Activated naive CD4-positive, alpha-beta T cell treated with anti-CD3 and anti-CD28 coated beads, Interleukin-2, amount 50 U/mL, for 72 hours (primary cell): Measurements from ENCODE around the gene FBXO17. TPM values are rescaled to one million over a fixed set of nuclear protein-coding genes. Genes with fewer than 3 reads are reported as not detected.
"Not testable (repeated sequence)": the region's sequence is repeated elsewhere in the genome, so short reads cannot be mapped to it uniquely, and the experiment has no call there.

Experiments
- ATAC-seq, 2 donors: fragments of 150-1000 bp; cut with Tn5 transposase; 2 replicates each; pipeline ENCODE4 v1.10.0; 2021; ENCODE audit warnings: mild to moderate bottlenecking in 2 of 2, moderate library complexity in 2 of 2
- DNase-seq, 2 donors: peaks; one replicate each; pipeline ENCODE4 v3.0.0; 2021 to 2022; ENCODE audit warnings: low spot score in 2 of 2
- H3K27ac Mint-ChIP-seq, 2 donors: one replicate each; pipeline ENCODE4 v1.8.0; 2022; ENCODE audit warnings: mild to moderate bottlenecking in 2 of 2, mixed read lengths in 2 of 2
- H3K36me3 Mint-ChIP-seq, 2 donors: one replicate each; pipeline ENCODE4 v1.8.0; 2022; ENCODE audit warnings: mixed read lengths in 2 of 2
- H3K9me3 Mint-ChIP-seq, 2 donors: one replicate each; pipeline ENCODE4 v1.8.0; 2022; ENCODE audit warnings: mixed read lengths in 2 of 2
- total RNA-seq, 2 donors: library from RNA; stranded (reverse); gene quantifications; one replicate each; pipeline ENCODE4 v1.2.3, GENCODE V29; 2022

FBXO17 gene, protein sequence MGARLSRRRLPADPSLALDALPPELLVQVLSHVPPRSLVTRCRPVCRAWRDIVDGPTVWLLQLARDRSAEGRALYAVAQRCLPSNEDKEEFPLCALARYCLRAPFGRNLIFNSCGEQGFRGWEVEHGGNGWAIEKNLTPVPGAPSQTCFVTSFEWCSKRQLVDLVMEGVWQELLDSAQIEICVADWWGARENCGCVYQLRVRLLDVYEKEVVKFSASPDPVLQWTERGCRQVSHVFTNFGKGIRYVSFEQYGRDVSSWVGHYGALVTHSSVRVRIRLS
- under 1 TPM in 1 of 2 donors, not detected in 1; 0.10 TPM for total RNA-seq

DNA sequence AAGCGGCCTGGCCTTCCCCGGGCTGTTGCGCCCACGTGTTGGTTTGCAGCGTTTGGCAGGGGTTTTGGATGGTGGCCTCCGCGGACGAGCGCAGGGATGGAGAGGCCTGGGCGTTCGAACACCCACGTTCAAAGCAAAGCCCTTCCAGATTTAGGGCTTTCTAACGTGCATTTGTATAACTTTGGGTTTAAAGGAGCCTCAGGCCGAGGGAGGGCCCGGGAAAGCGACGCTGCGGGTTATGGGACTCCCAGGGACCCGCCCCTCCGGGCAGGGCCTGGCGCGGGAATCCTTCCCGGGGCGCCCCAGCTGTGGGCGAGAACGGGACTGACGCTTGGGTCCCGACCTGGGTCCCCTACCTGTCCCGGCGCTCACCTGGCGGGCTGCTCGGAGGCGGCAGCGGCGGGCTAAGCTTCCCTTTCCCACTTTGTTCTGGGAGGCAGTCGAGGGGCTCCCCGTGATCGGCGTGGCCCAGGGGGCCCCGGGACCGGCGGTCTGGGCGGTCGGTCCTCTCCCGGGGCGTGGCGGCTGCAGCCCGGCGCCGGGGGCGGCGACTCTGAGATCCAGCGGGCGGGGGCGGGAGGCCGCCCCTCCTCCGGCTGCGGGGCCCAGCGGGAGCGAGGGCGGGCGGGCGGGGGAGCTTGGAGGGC is at the start of gene FBXO17:
Gene FBXO17 (minus strand): TSS at position 529 of the 647 bp plus-strand sequence. CDS start 25,423 bp downstream, outside the sequence.
- Mint-ChIP-seq H3K27ac (no peak within 1 kb of the TSS), H3K36me3 (peaks cover 6 to 12% of the 10 kb centered on the region in 2 donors), H3K9me3 (no peaks in the 10 kb centered on the region)
- no peak for DNase-seq
- no peak for ATAC-seq

DNA sequence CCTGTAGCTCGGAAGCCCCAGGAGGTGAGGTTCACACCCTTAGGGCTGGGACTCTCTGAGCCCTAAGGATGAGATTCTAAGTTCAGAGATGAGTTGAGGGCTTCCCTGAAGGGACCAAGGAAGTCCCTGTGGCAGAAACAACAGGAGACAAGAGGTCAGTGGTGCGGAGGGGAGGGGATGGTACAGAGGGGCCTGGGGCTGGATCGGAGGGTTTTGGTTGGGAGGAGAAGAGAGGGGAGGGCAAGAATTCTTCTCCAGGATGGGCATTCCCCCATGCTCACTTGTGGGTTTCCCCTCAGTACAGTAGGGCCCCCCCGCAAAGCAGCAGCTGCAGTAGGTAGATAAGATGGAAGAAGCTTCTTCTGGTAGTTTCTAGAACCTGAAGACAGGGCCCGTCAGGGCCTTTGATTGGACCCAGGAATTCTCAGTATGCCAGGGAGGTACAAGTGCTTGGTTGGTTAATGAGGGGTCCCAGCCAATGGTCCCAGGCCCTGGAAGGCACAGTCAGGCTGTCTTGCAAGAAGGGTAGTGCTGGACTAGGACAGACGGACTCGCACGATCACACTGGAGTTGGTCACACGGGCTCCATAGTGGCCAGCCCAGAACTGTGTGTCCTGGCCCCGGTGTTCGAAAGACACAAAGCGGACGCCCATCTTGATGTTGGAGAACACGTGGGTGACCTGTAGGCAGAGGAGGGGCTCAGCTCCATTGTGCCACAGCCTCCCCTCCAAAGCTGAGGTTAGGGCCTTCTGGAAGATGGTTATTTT is 49.5 kb upstream of the FBXO17 start:
- H3K9me3 Mint-ChIP-seq: no peaks in the 10 kb centered on the region
- peaks cover 0 to 4% of the 10 kb centered on the region in 2 donors for H3K36me3 Mint-ChIP-seq

DNA sequence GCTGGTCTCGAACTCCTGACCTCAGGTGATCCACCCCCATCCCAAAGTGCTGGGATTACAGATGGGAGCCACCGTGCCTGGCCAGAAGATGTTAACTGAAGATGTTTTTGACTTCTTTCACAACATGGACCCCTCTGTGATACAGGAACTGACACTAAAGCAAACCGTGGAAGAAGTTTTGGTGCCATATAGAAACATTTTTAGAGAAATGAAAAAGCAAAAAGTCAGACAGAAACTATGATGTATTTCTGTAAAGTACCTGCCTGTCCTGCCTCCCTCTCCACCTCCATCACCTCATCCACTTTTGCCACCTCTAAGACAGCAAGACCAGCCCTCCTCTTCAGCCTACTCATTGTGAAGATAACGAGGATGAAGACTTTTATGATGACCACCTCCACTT is 45.5 kb upstream of the FBXO17 start:
- Mint-ChIP-seq H3K36me3 (no peaks in the 10 kb centered on the region), H3K9me3 (no peaks in the 10 kb centered on the region), H3K27ac (no peak overlapping the region)
- ATAC-seq (peak in 1 of 2 donors; percentile 38), DNase-seq (no peak)

More for the DNA sequence above, 49.5 kb upstream of the FBXO17 start:
- ATAC-seq (no peak), DNase-seq (no peak)
- H3K27ac Mint-ChIP-seq: no peak overlapping the region

DNA sequence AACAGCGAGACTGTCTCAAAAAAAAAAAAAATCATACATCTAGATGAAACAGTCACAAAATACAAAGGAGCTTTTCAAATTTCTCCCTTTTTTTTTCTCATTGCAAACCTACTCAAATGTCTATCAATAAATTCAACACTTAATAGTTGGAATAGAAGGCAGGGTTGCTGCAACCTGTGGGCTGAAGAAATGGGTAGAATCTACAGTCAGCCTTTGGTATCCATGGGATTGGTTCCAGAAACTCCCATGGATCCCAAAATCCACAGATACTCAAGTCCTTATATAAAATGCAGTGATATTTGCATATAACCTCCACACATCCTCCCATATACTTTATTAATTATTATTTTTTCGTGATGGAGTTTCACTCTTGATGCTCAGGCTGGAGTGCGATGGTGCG is 42.1 kb upstream of the FBXO17 start:
- ATAC-seq: no peak
- Mint-ChIP-seq H3K36me3 (no peaks in the 10 kb centered on the region), H3K9me3 (no peaks in the 10 kb centered on the region), H3K27ac (no peak overlapping the region)
- DNase-seq: no peak

DNA sequence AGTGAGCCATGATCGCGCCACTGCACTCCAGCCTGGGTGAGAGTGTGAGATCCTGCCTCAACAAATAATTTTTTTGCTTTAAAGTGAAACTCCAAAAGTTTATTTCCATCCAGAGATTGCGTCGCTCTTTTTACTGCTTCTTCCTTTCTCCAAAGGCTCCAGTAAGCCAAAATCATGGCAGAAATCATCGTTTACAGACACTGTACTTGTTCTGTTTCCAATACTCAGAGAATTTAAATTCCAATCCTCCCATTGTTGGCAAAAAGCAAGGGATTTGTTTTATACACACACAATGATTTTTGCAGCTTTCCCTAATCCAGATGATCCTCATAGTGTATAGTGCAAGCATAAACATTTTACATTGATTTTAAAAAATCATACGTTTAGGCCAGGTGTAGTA is 41.5 kb upstream of the FBXO17 start:
- no peaks in the 10 kb centered on the region for H3K9me3 Mint-ChIP-seq
- DNase-seq: no peak
- ATAC-seq: no peak
- H3K36me3 Mint-ChIP-seq: no peaks in the 10 kb centered on the region
- no peak overlapping the region for H3K27ac Mint-ChIP-seq

DNA sequence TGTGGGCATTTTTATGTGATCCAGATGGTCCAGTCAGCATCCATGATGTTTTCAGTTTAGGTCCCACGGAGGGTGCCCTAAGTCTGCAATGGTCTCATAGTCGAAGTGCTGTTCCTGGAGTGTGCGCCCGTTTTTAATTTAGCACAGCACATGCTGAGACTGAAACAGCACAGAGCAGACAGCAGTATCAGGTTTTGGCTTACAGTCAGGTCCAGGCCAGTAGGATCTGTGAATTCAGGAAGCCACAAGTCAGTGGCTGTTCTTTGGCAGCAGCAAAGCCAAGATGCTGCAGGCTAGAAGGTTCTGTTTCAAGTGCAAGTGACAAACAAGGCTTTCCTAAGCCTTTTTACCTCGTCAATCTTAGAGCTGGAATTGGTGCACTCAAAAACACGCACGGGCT is 38.5 kb upstream of the FBXO17 start:
- H3K9me3 Mint-ChIP-seq: no peaks in the 10 kb centered on the region
- no peak for ATAC-seq
- H3K27ac Mint-ChIP-seq: no peak overlapping the region
- DNase-seq: no peak
- no peaks in the 10 kb centered on the region for H3K36me3 Mint-ChIP-seq

DNA sequence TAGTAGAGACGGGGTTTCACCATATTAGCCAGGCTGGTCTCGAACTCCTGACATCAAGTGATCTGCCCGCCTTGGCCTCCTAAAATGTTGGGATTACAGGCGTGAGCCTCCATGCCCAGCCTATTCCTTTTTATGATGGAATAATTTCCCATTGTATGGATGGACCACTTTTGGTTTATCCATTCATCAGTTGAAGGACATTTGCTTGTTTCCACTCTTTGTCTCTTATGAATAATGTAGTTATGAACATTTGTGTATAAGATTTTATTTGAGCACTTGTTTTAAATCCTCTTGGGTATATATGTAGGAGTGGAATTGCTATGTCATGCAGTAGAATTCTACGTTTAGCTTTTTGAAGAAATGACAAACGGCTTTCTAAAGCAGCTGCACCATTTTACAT is 33.5 kb upstream of the FBXO17 start:
- H3K36me3 Mint-ChIP-seq: no peaks in the 10 kb centered on the region
- no peaks in the 10 kb centered on the region for H3K9me3 Mint-ChIP-seq
- no peak for DNase-seq
- H3K27ac Mint-ChIP-seq: no peak overlapping the region
- ATAC-seq: no peak

DNA sequence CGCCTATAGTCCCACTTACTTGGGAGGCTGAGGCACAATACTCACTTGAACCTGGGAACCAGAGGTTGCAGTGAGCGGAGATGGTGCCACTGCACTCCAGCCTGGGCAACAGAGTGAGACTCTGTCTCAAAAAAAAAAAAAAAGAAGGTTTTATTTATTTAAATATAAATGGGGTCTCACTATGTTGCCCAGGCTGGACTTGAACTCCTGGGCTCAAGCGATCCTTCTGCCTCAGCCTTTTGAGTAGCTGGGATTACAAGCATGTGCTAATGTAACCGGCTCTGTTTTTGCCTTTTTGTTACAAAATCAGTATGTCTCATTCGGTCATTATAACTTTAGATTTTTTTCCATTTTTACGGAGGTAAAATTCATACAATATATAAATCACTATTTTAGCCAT is 32.6 kb upstream of the FBXO17 start:
- ATAC-seq: no peak
- Mint-ChIP-seq H3K9me3 (no peaks in the 10 kb centered on the region), H3K27ac (no peak overlapping the region), H3K36me3 (no peaks in the 10 kb centered on the region)
- DNase-seq: no peak

DNA sequence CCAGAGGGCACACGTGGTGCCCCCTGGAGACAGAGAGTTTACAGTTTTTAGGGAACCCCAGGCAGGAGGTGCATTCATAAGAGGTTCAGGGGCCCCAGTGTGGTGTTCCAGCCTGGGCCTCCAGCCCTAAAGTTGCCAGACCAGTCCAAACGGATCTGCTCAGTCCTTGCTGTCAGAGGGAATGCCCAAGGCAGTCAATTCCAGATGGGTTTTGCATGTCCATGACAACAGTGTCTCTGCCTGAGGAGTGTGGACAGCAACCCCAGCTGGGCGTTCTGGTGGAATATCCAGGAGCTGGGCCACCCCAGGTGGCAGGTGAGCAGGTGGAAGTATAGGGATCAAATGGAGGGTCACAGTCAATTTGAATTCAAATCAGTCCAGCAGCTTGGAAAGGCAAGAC is 31.6 kb upstream of the FBXO17 start:
- Mint-ChIP-seq H3K9me3 (no peaks in the 10 kb centered on the region), H3K36me3 (no peaks in the 10 kb centered on the region), H3K27ac (no peak overlapping the region)
- DNase-seq: no peak
- ATAC-seq: no peak

DNA sequence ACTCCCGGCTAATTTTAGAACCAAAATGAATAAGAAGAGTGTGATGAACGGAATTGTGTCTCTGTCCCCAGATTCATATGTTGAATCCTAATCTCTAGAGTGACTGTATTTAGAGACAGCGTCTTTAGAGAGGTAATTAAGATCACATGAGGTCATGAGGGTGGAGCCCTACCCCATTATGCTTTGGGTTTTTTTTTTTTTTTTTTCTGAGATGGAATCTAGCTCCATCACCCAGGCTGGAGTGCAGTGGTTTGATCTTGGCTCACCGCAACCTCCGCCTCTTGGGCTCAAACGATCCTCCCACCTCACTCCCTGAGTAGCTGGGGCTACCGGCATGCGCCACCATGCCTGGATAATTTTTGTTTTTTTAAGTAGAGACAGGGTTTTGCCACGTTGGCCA is 28.9 kb upstream of the FBXO17 start:
- ATAC-seq (no peak), DNase-seq (no peak)
- H3K27ac Mint-ChIP-seq: no peak overlapping the region
- H3K9me3 Mint-ChIP-seq: no peaks in the 10 kb centered on the region
- no peaks in the 10 kb centered on the region for H3K36me3 Mint-ChIP-seq

DNA sequence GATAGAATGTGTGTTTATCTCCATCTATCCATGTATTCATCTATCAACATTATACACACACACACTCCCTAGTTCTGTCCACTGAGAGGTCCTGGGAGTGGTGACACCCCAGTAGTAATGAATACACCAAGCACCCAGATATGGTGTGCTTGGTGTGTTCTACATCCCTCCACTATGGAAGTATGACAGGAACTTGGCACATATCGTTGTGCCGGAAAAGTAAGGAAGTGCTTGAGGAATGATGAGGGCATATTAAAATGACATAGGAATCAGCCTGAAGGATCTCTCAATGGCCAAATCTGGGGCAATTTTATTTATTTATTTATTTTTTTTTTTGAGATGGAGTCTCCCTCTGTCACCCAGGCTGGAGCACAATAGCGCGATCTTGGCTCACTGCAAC is 28.3 kb upstream of the FBXO17 start:
- Mint-ChIP-seq H3K27ac (no peak overlapping the region), H3K36me3 (no peaks in the 10 kb centered on the region), H3K9me3 (no peaks in the 10 kb centered on the region)
- DNase-seq (no peak), ATAC-seq (no peak)

DNA sequence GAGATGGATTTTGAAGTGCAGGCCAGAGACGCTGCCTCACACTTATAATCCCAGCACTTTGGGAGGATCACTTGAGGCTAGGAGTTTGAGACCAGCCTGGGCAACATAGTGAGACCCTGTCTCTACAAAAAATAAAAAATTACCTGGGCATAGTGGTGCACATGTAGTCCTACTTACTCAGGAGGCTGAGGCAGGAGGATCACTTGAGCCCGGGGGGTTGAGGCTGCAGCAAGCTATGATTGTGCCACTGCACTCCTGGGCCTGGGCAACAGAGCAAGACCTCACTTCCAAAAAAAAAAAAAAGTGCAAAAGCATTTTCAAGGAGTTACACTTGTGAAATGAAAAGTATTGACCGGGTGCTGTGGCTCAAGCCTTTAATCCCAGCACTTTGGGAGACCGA is 27.6 kb upstream of the FBXO17 start:
- DNase-seq (no peak), ATAC-seq (no peak)
- Mint-ChIP-seq H3K27ac (no peak overlapping the region), H3K9me3 (no peaks in the 10 kb centered on the region), H3K36me3 (no peaks in the 10 kb centered on the region)

DNA sequence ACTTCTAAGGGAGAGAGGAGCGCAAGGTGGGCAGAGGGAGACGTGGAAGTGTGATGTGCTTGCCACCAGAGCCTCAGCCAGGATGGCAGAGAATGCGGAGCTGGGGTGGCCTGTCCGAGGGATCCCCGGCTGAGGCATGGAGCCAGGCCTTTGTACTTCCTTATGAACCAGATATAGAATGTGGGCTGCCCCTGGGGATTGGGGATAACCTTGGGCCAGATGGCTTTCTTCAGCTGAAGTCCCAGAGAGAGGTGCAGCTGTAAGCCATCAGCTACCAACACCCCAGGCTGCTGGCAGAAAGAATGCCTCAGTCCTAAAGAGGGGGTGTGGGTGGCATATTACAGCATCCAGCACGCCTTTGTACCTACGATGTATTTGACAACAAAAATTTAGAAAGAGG is 25.5 kb upstream of the FBXO17 start:
- H3K36me3 Mint-ChIP-seq: no peaks in the 10 kb centered on the region
- H3K9me3 Mint-ChIP-seq: no peaks in the 10 kb centered on the region

DNA sequence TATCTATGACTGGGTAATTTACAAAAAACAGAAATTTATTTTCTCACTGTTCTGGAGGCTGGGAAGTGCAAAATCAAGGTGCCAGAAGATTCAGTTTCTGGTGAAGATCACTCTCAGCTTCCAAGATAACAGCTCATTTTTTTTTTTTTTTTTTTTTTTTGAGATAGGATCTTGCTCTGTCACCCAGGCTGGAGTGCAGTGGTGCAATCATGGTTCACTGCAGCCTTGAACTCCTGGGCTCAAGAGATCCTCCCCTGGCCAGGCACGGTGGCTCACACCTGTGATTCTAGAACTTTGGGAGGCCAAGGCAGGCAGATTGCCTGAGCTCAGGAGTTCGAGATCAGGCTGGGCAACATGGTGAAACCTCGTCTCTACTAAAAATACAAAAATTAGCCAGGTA is 22.0 kb upstream of the FBXO17 start:
- not testable (repeated sequence) for H3K9me3 Mint-ChIP-seq, H3K27ac Mint-ChIP-seq, H3K36me3 Mint-ChIP-seq, DNase-seq, ATAC-seq

More for the DNA sequence above, 25.5 kb upstream of the FBXO17 start:
- DNase-seq (no peak), ATAC-seq (no peak)
- no peak overlapping the region for H3K27ac Mint-ChIP-seq

DNA sequence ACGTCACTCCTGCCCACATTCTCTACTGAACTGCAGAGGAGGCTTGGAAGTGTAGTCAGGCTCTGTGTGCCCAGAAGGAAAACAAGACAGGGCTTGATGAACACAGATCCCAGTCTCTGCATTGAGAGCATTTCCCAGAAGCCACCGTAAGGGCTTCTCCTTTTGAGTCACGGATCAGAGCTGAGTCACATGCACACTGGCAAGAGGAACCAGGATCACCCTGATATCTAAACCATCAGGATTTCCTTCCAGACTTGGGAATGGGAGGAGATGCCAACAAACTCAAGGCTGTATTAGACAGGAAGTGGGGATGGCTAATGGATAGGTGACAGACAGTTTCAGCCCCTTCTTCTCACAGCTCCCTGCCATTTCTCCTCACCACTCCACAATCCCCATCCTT is 17.7 kb upstream of the FBXO17 start:
- ATAC-seq (no peak), DNase-seq (no peak)
- H3K36me3 Mint-ChIP-seq: no peaks in the 10 kb centered on the region
- no peak overlapping the region for H3K27ac Mint-ChIP-seq
- H3K9me3 Mint-ChIP-seq: no peaks in the 10 kb centered on the region

DNA sequence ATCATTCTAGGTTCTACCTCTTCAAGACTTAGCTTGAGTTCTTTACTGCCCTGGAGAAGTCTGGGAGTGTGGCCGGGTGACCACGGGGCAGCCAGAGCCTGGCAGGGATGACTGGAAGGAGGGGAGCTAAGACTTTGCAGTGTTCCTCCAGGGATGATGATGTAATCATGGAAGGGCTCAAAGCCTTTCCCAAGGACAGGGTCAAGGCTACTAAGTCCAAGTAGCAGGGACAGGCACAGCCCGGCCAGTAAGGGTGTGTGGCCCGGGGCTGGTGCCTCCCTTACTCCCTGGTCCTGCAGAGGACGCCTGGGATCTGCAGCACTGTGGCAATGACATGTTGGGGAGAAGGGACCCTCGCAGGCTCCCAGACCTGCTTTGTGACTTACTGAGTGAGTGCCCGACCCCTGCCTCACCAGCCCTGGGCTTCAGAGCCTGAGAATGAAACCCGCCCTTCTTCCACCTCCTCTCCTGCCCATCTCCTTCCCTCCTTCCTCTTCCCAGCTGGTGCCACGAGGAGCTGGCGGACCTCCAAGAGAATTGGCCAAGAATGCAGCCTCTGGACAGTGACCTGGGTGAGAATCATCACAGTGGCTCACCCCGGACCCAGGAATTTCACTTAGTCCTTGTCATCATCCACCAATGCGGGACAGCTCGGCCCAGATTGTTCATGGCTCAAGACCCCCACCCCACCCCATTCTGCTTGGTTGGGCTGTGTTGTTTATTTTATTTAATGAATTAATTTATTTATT is 15.6 kb upstream of the FBXO17 start:
- Mint-ChIP-seq H3K9me3 (no peaks in the 10 kb centered on the region), H3K36me3 (no peaks in the 10 kb centered on the region), H3K27ac (no peak overlapping the region)
- DNase-seq (no peak), ATAC-seq (no peak)

DNA sequence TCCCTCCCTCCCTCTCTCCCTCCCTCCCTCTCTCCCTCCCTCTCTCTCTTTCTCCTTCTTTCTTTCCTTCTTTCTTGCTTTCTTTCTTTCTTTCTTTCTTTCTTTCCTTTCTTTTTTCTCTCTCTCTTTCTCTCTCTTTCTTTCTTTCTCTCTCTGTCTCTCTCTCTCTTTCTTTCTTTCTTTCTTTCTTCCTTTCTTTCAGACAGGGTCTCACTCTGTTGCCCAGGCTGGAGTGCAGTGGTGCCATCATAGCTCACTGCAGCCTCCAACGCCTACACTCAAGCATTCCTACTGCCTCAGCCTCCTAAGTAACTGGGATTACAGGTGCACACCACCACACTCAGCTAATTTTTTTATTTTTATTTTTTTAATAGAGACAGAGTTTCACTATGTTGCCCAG is 14.1 kb upstream of the FBXO17 start:
- DNase-seq, H3K9me3 Mint-ChIP-seq, H3K36me3 Mint-ChIP-seq, H3K27ac Mint-ChIP-seq, ATAC-seq: not testable (repeated sequence)
